Measurements from ENCODE around the gene PRPF40B.
"Not testable (repeated sequence)": the region's sequence is repeated elsewhere in the genome, so short reads cannot be mapped to it uniquely, and the experiment has no call there.

Gene PRPF40B

DNA sequence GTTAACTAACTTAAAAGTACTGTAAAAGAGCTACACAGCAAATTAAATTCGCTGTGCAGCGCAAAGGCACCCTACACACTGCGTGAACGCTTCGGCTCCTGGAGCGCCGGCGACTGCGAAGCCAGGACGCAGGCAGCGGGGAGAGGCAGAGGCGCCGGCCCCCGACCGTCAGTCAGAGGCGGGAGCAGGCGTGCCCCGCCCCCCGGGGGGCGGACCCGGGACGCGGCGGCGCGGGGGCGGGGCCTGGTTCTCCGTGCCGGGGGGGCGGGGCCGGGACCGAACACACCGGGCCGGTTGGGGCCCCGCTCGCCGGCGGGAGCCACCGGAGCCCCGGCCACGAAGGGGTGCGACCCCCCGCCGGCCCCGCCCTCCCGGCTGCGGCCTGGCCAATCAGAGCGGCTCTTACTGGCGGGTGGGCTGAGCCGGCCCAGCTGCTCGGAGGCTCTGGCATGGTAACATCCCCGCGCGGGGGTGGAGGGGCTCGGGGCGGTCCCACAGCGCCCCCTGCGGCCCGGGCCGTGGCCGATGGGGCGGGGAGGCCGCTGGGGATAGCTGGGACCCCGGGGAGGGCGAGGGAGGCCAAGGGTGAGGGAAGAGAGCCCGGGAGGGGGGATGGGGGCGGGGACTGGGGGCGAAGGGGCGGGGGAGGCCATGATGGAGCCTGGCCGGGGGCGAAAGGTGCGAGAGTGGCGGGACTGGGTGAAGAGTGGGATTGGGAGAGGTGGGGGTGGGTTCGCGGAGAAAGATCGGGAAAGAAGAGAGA lies at the start of gene PRPF40B:
PRPF40B (plus strand) TSS at position 420 of the 763 bp plus-strand sequence; CDS start at position 450, 30 bp downstream.
- peak; percentile 44 for DNase-seq

DNA sequence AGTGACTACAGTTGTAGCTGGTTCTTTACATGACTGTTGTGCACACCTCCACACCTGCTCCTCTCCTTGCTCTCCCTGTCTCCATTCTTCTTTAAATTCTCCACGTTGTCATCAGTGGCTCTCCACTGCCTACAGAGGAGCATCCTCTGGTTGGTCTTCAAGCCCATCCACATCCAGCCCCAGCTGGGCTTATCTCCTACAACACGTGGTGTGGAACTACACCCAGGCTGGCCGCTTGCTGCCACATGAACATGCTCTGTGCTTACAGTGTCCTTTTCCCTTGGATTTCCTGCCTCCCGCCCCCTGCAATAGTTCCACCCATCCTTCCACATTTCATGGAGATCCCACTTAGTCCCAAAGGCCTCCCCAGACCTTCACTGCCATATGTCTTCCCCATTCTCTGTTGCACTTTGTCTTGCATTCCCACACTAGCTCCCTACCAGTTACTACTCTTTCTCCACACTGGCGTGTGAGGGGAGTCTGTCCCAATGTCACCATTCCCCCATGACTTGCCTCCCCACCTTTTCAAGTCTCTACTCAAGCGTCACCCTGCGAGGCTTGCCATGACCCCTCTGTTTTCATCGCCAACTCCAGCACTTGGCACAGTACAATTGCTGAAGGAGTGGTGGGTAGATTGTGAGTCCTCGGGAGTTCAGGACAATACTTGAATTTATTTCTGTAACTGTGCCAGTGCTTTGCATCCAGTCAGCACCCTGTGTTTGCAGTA lies 45.6 kb upstream of the PRPF40B start:
- no peak for DNase-seq

DNA sequence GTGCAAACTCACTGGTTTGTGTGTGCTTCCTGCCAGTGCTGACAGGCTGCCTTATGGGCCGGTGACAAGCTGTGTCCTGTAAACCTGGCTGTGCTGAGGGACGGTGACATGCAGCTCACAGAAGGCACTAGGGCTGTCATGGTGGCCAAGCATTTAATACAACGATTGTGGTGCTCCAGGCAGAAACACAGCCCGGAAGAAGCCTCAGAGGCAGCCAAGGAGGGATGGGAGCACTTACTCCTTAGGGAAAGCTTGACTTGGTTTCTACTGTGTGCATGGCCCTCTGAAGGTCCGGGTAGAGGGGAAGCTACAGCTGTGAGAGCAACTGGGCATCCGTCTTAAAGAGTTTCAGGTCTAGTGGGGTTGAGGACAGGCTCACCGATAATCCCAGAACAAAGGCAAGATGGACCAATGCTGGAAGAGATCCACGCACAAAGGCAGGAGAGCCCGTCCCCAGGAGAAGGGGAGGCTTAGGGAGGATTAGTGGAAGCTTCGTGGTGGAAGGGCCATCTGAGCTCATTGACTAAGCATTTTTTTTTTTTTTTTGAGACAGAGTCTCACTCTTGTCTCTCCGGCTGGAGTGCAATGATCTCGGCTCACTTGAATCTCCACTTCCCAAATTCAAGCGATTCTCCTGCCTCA lies 44.8 kb upstream of the PRPF40B start:
- no peak for DNase-seq

DNA sequence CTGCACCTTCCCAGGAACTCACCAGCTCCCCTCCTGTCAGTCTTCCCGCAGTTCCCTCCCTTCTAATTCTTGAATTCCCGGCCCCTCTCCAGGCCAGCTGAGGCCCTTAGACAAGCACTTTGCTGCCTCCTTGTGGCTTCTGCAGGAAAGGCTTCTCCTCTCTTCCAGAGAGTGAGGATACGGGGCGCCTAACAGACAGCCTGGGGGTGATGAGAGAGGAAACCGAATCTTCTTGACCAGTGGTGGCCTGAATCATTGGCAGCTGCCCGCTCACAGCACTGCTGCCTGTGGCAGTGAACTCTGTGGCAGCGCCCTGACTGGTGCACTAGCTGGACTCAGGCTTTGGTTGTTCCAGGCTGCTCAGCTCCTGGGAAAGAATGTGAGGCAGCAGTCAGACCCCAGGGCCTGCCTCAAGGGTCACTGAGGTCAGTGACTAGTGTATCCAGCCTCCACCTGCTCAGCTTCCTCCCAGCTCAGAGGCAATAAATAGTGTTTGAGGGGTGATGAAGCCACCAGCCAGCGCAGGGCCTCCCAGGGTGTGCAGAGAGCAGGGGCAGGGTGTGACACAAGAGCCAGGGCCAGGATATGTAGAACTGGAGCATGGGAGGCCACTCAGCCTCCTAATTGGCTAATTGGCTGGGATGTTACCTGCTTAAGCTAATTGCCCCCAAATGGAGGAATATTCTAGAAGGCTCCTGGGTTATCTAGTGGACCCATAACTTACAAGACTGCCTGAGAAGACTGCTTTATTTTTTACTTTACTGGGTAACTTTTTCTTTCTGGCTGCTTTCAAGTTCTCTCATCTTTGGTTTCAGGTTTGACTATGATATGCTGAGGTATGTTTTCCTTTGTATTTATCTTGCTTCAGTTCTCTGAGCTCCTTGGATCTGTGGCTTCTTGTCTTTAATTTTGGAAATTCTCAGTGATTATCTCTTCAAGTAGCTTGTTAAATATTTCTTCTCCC lies 42.5 kb upstream of the PRPF40B start:
- DNase-seq, result peak; percentile 59

DNA sequence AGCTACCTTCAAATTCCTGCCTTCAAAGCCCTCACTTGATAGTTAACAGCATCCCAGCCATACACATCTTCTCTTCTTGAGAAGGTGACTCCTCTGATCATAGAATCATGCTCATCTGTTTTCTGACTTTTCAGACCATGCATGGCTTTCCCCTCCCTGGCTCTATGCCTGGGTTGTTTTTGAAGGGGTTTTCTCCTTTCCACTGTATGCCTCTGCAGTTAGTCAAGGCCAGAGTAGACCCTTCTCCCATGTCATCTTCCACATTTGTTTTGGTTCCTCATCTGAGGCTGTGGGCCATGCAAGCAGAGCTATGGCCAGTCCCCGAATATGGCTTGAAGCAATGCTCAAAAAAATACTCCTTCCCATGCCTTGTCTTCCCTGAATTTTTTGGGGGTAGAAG lies 41.2 kb upstream of the PRPF40B start:
- no peak for DNase-seq

DNA sequence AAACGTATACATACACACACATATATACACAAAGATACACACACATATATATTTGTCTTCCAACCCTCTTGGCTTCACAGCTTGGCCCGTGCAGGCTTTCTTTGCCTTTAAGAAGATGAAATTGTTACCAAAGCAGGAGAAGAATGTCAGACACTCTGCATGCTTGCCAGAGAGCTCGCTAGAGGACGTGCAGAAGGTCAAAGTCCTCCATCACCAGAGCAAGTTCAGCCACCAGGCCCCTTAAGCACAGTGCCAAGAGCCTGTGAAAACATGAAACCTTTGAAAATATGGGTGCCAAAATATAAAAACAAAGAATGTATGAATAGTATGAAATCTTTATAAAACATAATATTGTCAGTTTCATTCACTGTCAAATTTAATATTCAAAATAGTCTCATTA lies 40.5 kb upstream of the PRPF40B start:
- no peak for DNase-seq

DNA sequence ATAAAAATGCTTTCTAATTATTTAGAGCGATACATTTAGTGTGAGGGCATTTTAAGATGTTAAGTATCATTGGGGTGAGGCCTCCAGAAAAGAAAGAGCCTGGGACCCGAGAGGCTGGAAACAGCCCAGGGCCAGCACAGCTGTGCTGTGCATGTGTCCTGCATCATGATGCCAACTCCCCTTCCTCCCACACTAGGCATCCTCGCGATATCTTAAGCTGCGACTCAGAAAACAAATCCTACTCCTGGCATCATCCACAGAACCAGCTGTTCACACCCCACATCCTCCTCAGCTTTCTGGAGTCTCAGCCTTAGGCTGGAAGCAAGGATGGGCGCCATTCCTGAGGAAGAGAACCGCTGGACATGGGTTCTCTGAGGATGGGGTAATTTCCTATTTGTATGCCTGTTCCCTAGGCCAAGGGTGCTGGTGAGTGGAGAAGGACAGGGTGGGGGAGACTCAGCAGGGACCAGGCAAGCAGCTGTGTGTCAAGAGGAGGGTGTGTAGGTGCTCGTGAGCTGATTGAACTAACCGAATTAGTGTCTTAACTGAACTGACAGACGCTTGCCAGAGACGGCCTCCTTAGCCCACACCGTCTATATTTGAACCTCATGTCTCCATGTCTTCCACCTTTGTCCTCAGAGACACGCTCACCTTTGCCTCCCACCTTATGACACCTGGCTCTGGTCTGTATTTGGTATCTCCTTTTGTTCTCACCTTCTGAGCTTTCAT lies 39.8 kb upstream of the PRPF40B start:
- no peak for DNase-seq

DNA sequence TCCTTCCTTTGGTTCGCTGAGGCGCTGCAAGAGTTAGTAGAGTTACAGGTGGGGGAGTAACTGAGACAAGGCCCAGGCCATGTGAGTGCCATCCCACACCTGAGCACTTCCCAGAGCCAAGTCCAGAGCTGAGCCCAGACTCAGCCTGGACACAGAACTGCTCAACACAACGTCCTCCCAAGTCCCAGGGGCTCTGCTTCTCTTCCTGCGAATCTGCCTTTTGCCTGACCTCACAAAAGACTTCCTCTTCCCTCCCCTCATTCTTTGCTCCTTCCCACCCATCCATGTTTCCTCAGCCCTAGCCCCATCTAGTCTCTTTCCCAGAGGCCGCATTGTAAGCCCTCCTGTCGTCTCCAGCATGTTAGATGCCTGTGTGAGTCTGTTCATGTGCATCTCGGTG lies 38.8 kb upstream of the PRPF40B start:
- no peak for DNase-seq

DNA sequence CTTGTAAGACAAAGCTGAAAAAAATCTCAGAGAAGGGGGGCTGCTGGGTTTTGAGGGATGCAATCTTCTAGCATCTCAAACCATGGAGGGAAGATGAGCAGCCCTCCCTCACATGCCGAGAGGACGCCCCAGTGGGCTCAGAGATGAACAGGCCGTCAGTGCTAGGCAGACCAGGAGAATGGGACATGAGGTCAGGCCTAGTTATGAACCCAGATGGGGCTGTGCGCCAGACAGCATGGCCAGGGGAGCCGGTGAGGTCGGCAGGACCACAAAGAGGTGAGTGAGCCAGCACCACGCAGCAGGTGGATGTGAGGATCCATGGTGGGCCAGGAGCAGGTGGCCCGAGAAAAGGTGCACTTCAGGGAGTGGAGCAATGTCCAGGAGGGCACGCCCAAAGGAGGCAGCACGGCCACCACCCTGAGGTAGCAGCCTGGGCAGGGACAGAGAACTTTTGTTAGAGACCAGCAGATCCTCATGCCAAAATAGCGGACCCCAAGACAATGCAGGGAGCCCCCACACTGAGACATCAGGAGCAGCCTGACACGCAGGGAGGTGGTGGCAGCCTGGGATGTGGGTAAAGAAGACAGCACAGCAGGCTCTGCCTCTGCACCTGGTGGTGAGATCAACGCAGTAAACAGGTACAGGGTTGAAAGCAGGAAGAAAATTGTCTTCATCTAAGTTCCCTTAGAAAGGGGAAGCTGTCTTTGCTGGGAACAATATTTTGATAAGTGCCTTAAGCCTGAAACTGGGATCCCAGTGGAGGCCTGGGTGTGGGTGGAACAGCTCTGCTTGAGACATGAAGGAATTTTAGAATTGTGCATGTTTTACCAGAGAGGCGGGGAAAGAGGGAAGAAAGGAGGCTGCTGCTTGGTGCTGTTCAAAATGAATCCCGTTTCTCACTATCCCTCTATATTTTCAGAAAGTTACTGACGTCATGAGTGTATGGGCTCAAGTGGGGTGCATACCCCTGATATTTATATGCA lies 37.6 kb upstream of the PRPF40B start:
- no peak for DNase-seq

DNA sequence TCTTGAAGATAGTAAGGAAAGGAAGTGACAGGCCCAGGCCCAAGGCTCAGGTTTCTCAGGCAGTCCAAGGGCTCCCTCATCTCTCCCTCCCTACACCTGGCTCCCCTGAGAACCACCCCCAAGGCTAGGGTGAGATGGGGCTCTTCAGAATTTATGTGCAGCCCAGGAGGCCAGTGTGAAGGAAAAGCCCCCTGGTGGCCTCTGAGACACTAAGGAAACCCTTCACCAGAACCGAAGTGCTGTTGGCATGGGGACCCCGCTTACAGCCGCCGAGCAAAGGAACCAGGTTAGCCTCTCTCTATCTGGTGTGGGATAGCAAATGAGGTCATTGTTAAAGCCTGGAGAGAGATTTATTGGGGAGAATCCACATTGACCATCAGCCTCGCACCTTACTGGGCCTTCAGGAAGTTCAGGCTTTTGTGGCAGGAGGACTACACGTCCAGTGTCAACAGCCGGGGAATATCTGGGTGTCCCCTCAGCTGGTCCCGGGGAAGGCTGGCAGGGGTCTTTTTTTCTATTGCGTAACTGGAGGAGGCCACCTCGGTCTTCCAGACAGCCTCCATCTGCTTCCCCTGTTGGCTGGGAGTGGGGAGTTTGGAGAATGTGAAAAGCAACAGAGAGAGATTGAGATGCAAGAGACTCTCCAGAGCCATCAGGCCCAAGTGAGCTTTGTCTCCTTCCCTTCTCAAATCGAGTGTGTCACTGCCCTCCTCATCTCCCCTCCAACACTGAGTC lies 36.0 kb upstream of the PRPF40B start:
- DNase-seq, result no peak

DNA sequence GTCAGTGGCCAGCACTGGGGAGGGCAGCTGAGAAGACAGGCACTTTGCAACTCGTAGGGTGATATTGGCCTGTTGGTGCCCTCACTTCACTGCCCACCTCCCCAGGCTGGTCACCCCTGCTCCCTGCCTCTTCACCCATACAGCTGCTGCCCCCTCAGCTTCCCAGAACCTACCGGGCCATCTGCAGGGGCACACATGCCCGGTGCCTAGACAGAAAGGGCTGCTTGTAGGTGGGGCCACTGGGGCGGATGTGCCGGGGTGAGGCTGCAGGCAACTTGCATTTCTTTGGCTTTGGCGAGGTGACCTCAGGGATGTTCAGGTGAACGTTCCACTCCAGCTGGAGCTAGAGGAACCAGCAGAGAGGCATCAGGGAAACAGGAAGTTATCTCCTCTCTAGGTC lies 35.1 kb upstream of the PRPF40B start:
- DNase-seq, result no peak

DNA sequence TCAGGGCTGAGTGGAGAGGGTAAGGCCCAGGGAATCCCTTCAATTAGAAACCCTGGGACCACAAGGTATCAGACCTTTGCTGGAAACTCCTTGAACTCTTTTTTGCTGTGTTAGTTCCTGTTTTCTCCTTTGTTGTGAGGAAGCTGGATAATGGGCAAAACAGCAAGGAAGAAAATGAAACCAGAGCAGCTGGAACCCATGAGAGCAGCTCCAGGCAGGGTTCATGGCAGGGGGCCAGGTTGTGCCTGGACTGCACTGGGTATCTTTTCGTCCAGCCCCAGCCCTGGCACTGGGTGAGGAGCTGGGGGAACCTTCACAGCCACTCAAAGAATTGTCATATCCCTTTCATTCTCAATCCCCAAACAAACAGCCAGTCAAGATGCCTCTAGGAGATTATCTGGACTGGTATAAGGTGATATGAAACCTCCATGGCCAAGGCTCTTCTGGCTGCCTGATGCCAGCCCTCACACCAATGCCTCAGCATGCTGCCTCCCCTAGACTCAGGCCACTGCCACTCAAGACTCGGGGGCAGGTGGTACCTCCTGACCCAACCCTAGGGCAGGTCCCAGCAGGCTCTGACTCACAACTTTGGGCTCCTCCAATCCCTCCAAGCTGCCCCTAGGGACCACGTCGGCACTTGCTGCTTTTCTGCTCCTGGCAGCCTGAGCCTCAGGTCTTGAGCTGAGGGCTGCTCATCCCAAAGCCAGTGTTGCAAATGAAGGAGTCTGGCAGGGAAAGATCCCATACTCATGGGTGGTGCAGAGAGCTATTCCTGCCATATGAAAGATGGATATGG lies 34.4 kb upstream of the PRPF40B start:
- DNase-seq, result no peak

DNA sequence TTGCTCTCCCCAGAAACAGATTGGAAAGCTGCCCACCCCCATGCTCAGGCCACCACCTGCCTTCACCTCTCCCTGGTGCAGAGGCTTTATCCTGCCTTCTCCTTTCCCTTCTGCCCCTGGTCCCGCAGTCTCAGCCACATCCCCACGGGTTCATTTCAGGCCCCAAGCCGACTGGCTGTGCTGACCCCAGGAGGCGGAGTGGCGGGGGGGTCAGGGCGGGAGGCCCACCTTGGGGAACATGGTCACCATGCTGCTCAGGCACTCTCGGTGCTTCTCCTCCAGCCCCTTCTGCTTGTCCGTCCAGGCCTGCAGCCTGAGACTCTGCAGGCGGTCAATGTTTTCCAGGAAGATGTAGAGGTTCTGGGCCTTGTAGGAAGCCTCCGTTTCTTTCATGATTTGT lies 24.8 kb upstream of the PRPF40B start:
- DNase-seq, result no peak

DNA sequence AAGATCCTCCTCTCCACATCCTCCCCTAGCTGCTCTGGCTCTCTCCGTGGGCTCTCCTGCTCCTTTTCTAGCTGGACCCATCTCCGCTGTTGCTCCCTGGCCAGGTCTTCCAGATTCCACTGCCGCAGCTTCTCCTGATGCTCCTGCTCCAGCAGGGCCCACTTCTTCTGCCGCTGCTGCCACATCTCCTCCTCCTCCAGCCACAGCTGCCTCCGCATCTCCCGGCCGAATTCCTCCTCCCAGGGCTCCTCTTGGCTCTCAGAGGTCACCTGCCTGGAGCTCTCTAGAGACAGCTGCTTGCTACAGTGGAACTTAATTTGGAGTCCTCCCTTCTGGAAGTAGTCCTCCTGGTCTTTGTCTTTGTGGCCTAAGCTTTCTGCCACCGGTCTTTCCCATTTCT lies 23.4 kb upstream of the PRPF40B start:
- no peak for DNase-seq

DNA sequence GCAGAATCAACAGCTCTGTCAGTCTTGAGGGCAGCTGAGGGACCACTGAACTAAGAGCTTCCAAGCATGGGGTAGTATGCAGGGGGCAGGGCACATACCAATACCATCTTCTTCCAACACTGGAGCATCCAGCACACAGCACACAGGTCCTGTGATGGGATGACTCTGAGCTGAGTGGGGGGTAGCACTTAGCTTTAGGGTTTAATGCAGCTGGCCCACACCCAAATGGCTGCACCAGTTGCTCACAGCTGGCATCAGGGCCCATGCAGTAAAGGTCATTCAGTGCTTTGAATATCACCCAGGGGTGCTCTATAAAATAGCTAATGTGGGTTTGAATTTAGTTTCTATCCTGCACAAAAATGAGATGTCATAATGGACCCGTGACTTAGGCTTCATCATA lies 19.6 kb upstream of the PRPF40B start:
- DNase-seq, result no peak

DNA sequence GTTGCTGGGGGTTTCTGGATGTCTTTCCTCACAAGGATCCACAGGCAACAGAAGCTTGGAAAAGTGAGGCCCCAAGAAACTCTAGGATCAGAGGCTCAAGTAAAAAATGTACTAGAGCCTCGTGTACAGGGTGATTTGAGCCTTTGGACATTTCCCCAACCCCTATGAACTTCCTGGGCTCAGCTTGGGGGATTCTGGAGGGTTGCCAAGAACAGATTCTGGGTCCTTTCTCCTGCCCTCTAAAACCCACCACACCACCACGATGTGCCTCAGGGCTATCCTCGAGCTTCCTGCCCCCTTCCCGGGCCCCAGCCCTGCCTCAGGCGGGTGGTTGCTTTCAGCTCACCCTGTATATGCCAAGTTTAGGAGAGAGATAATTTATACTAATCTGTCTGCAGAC lies 18.5 kb upstream of the PRPF40B start:
- DNase-seq, result no peak

DNA sequence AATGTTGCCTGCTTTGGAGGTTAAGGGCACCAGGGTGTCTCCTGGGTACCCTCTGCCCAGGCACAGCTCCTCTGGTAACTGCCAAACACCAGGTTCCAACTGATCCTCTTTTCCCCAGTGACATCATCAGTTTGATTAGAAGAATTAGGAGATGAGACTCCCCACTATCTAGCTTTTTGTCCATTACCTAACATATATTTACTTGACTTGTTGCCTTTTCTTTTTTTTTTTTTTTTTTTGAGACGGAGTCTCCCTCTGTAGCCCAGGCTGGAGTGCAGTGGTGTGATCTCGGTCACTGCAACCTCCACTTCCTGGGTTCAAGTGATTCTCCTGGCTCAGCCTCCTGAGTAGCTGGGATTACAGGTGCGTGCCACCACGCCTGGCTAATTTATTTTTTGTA lies 17.8 kb upstream of the PRPF40B start, which contains the start of gene FAM186B:
FAM186B (minus strand) TSS at position 101 of the 400 bp plus-strand sequence. CDS start 162 bp downstream, outside the sequence.
- not testable (repeated sequence) for DNase-seq

DNA sequence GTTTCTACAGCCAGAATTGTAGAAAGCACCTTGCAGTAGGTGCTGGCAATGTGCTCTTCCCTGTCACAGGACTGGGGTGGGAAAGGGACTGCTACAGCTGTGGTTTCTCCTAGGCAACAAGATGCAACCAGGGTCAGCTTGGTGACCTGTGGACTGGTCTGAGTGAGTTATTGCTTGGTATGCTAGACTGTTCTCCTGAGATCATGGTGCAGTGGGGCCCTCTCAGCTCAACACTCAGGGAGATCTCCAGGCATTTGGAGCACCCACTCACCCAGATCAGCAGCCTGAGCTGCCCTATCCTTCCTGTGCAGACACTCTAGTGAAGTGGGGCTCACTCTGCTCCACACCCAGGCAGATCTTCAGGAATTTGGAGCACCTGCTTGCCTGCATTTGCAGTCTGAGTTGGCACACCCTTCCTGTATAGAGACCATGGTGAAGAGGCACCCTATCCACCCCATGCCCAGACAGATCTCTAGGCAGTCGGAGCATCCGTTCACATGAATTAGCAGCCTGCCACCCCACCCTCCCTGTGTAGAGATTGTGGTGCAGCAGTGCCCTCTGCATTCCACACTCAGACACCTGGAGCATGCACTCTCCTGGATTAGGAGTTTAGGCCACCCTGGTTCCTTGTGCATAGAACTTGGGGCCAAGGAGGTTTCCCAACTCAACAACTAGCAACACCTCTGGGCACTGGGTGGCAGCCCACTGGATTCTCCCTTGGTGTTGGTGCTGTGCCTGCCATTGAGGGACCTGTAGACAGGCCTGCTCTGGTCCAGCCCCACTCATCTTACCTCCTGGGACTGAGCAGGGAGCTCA lies 14.1 kb upstream of the PRPF40B start:
- DNase-seq, result no peak

All from NCI-H2227 treated with DMSO at 0.1 percent for 48 hours (cell line).